ENCODE measurements around the gene SHISAL1.

The SHISAL1 gene

DNA sequence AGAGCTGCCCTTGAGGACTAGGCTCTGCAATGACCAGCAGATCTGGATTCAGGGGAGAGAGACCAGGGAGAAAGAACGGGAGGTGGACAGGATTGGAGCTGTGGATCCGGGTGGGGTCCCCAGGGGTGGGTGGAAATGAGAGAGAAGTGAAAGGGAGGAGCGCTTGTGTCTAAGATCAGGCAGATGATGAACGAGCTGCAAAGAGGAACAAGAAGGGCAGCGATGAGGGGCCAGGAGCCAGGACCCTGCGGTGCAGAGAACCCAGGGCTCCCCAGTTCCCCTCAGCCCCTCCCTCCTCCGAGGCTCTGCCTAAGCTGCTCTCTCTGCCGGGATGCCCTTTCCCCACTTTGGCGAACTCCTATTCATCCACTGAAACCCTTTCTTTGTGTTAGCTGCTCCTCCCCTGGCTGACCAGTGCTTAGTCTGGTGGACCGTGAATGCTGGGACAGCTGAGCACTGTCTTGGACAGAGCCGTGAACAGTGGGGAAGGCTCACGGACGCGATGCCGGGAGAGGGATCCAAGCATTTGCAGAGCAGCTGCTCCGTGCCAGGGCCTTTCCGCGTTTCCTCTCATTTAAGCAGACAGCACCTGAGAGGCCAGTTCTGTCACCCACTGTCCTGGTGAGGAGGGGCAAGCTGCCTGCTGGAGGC lies 35.9 kb downstream of the SHISAL1 start:
- no peak for DNase-seq

DNA sequence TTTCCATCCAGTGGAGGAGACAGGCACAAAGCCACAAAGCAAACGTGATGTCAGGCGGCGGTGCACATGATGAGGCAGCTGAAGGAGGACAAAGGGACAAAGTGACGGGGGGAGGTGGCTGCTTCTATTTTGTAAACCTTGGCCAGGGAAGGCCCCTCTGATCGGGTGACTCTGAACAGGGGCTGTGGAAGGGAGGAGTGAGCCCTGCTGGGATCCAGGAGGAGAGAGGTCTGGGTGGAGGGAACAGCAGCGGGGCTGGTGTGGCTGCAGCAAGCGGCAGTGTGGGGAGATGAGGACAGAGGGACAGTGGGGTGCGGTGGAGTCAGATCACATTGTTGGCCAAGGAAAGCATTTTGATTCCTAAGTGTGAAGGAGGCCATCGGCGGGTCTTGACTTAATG lies 36.7 kb downstream of the SHISAL1 start:
- DNase-seq = no peak

DNA sequence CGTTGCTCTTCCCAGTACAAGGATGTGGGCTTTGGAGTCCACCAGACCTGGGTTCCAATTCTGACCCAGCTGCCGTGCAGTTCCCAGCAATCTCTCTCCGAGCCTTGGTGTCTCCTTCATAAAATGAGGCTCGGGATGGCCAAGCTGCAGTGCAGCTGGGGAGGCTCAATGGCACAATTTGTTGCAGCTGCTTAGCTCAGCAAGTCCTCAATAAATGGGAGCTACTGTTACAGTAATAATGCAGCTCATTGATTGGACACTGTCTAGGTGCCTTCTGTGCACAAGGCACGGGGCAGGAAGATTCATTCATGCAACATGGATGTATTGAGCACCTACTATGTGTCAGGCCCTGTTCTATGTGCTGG lies 37.1 kb downstream of the SHISAL1 start:
- DNase-seq = no peak

DNA sequence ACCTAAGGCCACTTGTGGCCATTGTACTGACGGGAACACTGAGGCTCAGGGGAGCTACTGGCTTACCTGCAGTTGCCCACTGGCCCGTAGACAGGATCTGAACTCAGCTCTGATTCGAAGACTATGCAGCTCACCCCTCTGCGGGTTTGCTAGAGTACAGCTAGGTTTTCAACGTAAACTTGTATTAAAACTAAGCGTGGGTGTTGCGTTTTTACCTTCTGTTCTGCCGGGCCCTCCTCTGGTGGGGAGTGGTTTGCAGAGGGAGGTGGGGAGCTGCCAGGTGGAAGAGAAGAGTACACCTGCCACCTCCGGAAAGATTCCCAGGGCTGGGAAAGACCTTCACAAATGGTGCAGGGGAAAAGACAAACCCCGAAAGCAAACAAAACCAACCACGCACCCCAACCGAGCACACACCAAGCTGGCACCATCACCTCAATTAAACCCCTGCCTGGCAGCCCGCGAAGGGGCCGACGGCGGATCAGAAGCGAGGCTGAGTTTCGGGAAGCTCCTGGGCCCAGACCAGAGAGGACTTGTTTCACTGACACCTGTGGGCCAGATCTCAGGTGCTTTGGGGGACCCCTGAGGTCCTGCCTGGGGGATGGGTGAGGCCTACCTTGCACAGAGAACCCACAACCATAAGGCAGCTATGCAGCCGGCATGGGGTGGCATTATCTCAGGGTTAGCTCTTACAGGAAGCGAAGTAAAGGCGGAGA lies 37.7 kb downstream of the SHISAL1 start:
- no peak for DNase-seq

DNA sequence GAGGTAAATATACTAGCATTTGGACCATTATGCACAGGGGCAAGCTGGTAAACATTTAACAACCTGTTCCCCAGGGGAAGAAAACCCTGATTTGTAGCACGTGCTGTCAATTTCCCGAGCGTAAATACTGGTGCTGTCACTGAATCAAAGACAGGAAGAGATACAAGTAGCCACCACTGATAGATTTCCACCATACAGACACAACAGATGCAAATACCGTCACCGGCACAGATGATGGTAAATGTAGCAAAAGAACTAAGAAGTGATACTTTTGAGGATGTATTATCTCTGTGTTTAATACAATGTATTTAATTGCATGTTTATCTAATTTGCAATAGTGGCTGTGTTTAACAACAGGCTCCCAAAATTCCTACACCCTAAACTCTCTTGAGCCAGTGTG lies 39.6 kb downstream of the SHISAL1 start:
- no peak for DNase-seq

DNA sequence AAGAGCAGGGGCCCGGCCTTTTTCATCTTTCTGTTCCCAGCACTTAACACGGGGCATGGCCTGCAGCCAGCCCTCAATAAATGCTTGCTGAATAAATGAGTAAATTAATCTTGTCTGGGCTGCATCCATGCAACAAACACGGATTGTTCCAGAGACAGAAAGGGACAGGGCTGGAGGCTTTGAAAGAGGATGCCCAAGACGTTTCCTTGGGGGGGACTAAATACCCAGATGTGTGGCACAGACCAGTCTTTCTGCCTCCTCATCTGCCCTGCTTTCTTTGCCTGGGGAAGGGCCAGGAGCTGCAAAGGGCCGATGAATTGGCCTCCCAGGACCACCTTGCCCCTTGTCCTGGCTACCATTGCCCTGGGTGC lies 40.4 kb downstream of the SHISAL1 start:
- DNase-seq = no peak

DNA sequence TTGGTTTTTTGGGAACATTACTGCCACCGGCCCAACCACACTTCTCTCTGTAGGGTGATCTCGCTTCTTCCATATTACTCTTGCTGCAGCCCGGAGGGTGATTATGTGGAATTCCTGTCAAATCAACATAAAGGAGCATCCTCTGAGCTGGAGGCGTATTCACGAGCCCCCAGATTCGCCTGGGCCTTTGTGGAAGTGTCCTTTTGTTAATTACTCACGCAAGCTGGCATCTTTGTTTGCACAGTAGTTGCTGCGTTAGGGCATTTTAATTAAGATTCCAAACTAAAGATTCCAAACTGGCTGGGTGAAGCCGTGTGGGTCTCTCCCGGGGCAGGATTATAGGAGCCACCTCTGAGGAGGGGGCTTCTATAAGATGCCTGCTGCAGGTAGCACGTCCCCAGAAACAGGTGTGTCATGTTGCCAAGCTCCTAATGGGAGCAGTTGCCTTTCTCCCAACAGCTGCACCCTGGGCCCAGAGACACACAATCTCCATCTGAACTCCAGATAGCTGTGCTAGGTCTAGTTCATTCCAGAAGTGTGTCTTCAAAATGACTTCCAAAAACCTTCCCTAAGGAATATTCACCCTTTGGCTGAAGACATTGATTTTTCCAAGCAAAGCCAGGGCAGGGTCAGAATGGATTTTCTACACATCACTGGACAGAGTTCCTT lies 40.9 kb downstream of the SHISAL1 start:
- DNase-seq = no peak

DNA sequence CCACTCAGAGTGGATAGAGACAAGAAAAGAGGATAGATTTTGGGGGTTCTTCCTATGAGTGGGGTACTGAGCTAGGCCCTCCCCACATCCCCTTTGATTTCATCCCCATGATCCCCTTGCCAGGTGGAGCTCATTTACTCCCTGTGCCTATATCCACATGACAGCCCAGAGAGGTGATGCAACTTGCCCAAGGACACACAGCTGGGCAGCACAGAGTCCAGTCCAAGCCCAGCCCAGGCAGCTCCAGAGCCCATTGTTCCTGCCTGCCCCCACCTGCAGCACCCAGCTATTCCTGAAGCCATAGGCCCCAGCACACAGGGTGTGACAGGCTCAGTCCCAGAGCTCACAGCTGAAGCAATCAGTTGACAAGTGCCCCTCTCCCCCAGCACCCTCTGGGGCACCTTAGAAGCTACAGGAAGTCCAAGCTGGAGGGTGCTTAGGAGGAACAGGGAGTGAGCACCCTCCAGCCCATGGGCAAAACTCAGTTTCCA lies 41.7 kb downstream of the SHISAL1 start:
- DNase-seq = no peak

DNA sequence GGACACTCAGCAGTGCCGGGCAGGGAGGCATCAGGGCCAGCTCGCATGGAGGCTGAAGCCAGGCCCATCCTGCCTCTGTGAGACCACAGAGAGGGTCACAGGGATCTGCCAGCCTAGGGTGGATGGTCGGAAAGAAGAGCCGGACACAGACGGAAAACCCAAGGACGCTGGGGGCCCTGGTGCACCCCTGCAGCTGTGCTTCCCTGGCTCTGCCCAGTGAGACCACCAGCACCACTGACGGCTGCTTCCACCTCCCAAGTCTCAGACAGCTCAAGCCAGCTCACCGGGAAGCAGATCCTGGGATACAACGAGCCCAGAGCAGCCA lies 42.2 kb downstream of the SHISAL1 start:
- no peak for DNase-seq

DNA sequence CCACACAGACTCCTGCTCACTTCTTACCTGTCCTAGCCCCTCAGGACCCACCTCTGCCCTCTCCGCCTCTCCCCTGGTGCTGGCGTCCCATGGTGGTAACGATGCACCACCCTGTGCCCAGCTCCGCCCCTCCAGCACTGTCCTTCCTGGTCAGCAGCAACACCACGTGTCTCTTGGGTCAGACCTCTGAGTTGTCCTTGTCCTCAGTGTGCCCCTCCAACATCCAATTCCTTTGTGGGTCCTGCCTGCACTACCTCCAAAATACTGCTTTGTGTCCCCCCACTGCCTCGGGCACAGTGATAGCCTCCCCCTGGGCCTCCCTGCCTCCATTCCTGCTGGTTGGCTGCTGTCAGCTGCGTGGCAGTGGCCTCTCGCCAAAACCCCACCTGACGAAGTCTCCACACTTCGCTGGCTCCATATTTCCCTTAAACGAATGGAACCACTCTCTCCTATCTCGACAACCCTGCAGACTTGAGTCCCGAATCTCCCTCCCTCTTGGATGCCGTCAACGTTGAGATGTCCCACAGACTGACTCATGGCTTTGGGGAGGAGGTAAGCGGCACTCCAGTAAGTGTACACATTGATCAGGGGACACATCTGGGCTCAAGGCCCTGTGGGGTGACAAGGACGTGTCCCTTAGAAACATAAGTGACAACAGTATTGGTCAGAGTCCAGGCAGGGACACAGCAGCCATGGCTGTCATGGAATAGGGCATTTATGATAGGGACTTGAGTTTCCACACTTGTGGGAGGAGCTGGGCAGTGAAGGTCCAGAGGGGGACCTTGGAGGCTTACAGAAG lies 42.8 kb downstream of the SHISAL1 start:
- DNase-seq = no peak

DNA sequence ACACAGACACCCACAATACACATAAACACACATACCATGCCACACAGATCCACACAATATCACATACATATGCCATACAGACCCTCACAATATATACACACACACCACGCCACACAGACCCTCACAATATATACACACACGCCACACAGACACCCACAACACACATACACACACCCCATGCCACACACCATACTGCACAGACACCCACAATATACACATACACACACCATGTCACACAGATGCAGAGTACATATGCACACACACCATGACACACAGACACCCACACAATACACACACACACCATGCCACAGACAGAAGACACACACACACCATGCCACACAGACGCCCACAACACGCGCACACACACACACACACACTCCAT lies 43.6 kb downstream of the SHISAL1 start:
- no peak for DNase-seq

DNA sequence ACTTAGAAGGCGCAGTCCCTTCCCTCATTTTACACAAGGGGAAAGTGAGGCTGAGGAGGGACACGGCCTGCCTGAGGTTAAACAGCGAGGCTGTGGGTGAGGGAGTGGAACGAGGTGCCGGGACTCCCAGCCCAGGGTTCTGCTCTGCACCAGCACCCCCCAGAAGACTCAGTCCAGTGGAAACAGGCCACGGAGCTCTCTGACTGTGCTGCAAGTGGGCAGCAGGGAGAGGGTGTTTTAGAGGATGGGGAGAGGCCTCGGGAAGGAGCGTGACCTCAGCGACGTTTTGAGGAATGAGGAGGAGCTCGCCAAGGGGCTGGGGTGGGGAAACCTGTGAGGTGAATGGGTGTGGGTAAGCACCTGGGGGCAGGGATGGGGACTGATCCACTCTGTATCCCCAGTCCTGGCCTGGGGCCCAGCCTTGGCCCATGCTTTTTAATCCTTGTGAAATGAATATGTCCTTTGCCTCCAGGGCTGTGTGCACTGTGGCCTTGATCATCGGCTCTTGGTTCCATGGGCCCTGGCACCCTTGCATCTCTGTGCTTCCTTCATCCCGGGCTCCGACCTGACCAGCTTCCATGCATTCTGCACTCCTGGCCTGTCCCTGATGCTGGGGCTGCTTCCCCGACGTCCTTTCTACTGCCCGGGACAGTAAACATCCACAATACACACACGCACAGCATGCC lies 44.2 kb downstream of the SHISAL1 start:
- DNase-seq = no peak

DNA sequence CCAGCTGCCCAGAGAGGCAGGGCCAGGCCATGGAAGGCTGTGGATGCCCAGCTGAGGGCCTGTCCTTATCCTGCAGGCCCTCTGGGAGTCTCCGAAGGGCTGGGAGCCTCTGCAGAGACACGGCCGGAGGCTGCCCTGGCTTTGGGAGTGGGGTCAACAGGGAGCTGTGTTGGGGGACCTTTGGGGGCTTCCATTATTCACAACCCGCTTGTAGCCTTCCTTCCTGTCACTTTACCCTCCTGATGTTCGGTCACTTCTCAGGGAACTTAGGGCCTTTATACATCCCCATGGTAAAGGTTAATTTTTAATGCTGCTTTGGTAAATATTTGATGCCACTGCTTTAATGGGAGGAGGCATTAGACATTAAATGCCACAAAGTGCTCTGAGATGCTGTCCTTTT lies 44.9 kb downstream of the SHISAL1 start:
- no peak for DNase-seq

DNA sequence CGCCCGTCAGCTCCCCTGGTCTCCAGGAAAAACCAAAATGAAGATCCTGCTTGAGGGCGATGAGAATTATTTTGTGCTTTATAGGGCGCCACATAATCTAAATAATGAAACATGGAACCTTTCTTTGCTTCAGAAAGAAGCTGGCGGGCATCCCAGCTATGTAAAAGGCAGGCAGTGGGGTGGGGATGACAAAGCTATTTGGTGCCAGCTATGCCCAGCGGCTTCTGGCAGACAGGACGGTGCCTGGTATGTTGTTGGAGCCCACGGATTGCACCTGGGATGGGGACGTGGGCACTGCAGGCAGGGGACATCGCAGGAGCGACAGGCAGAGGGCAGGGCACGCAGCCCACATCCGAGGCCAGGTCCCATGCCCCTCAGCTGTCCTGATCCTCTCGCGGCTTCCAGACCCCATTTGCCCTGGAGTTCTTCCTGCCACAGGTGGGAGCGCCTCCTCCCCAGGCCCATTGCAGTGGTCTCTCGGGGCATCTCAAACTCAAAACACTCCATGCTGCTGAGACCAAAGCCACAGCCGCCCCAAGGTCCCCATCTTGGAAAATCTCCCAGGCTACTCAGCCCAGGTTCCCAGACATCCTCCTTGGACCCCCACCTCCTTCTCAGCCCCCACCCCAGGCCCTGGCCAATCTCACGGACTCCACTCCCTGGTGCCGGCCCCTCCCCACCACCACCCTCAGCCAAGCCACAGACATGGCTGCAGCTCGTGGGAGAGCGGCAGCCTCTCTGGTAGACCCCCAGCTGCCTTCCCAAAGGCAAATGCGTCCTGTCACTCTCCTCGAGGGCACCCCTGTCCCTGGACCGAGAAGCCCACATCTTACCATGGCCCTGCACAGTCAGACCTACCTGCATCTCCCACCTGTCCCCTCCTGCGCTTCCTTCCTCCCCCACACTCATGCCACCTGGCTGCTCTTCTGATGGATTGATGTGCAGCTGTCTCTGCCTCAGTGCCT lies 45.7 kb downstream of the SHISAL1 start:
- no peak for DNase-seq

DNA sequence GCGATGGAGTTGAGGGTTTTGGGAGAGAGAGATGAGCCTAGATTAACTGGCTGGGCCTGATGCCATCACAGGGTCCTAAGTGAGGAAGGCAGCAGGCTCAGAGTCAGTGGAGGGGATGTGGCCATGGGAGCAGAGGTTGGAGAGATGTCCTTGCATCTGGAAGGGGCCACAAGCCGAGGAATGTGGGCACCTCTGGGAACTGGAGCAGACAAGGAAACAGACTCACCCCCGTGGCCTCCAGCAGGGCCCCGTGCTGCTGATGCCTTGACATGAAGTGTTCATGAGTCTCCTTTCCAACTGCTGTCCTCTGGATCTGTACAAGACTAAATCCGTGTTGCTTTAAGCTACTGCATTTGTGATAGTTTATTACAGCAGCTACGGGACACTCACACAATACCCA lies 49.2 kb downstream of the SHISAL1 start:
- no peak for DNase-seq

DNA sequence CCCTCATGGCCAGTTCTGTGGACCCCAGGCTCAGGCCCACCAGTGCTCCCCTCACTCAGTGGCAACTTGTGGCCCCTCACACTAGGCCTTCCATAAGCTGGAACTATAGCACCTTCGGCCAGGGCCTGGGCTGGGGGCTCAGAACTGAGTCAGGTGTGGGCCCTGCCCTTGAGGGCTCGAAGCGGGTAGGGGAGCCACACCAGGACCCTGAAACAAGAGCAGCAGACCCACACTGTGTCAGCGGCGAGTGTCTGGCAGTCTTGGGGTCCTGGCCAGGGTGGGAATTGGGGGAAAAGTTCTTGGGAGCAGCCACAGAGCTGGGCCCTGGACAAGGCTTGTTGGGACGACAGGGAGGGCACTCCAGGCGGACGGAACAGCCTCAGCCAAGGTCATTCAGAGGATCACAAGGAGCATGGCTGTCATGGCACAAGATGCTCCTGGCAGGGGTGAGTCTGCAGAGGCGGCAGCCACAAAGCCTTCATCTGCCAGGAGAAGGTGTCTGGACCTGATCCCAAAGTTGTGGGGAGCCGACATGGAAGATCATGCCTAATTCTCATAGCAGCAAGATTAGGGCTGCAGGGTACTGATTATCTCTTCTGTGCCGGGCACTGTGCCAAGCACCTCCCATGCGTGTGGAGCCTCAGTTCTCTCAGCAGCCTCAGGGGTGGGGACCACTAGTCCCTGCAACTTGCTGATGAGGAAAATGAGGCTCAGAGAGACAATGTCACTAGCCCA lies 50.7 kb downstream of the SHISAL1 start:
- no peak for DNase-seq

DNA sequence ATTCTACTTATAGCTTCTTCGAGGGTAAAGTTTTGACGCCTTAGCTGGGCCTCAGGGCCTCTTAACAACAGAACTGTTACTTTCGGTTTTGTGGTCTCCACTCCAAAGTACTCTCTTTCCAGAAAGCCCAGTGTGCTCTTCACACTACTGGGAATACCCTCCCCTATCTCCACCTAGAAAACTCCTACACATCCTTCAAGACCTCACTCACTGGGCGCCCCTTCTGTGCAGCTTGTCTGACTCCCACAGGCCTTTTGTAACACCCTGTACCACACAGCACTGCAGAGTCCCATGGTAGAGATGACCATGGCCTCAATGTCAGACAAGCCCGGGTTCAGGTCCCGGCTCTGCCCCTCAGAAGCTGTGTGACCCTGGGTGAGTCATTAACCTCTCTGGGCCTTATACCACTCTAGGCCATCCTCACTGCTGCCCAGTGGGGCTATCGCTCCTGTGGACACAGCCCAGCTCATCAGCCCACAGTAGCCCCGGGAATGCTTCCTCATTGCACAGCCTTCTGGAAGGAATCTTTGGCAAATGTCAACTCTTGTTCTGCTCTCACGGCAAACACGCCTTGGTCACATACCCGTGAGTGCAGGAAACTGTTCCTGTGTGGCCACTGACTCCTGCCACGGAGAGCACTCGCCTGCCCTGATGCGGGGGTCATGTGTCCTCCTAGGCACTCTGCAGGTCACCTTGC lies 51.4 kb downstream of the SHISAL1 start:
- no peak for DNase-seq

DNA sequence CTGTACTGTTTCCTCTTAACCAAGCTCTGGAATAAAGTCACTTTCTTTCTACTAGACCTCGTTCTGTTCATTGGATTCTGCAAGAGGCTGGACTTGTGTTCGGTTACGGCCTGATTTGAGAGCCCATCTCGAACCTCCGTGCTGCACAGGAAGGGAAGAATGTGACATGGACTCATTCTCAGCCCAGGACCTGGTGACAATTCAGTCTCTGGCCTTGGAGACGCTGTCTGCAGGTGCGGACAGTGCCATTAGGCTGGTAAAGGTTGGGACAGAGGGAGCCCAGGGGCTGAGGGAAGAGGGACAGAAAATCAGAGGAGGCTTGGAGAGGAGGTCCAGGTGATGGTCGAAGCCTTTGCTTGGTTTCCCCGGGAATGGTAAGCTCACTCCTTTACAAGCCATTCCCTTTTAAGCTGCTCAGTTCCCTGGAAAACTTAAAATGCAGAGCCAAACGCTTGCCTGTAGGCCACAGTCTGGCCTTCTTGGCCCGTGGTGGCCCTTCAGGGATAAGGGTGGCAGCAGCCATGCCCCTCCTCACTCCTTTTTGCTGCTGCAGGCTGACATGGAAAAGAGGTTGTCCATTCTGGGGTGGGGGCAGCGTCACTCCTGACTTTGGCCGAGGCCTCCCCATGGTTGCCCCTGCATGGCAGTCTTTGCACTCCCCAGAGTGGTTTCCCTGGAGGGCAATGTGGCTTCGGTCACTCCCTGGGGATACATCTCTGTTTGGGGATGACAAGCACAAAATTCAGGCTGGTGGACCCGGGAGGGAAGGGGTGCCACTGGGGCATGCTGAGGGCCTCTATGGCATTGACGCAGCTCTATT lies 52.3 kb downstream of the SHISAL1 start:
- DNase-seq = no peak

Measured in T-helper 2 cell (primary cell).